ENCODE data around the gene ARL13B.
"Not testable (repeated sequence)": the region's sequence is repeated elsewhere in the genome, so short reads cannot be mapped to it uniquely, and the experiment has no call there.

DNA sequence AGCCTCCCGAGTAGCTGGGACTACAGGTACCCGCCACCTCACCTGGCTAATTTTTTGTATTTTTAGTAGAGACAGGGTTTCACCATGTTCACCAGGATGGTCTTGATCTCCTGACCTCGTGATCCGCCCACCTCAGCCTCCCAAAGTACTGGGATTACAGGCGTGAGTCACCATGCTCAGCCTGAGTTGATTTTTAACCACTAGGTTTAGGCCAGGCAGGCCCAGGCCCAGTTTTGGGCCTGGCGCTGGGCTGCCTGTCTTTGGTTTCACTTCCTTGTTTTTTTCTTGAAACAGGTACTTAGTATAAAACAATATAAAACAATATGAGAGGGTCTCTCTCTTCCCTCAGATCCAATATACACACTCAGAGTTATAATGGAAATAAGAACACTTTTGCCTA, 42.5 kb upstream of the ARL13B start:
- TF ChIP-seq, protein P1, sequence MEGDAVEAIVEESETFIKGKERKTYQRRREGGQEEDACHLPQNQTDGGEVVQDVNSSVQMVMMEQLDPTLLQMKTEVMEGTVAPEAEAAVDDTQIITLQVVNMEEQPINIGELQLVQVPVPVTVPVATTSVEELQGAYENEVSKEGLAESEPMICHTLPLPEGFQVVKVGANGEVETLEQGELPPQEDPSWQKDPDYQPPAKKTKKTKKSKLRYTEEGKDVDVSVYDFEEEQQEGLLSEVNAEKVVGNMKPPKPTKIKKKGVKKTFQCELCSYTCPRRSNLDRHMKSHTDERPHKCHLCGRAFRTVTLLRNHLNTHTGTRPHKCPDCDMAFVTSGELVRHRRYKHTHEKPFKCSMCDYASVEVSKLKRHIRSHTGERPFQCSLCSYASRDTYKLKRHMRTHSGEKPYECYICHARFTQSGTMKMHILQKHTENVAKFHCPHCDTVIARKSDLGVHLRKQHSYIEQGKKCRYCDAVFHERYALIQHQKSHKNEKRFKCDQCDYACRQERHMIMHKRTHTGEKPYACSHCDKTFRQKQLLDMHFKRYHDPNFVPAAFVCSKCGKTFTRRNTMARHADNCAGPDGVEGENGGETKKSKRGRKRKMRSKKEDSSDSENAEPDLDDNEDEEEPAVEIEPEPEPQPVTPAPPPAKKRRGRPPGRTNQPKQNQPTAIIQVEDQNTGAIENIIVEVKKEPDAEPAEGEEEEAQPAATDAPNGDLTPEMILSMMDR (IDR thresholded peaks at IDR 0.05): not testable (repeated sequence)
- not testable (repeated sequence) for TF ChIP-seq POLR2A (IDR thresholded peaks at IDR 0.05)

All from ovary (tissue), 3 donors.